GM20000 (cell line): ENCODE measurements around the gene FARP1.

Source experiments
- DNase-seq: peaks from one replicate; pipeline ENCODE4 v3.0.0; 2012; ENCODE audit warnings: low spot score
- CTCF ChIP-seq: IDR thresholded peaks from 2 replicates; pipeline ENCODE4 v1.5.1; 2012; ENCODE audit warnings: mild to moderate bottlenecking, control low read depth; ENCODE audit errors: extremely low read depth, missing control alignments

The FARP1 gene

GRCh38 chr13:98278068-98278724, 135.3 kb downstream of the FARP1 start:
- DNase-seq: no peak
- TF ChIP-seq CTCF: no peak

GRCh38 chr13:98279473-98280175, 136.7 kb downstream of the FARP1 start:
- no peak for DNase-seq
- TF ChIP-seq CTCF: no peak

- no peak for TF ChIP-seq CTCF
- no peak for DNase-seq
Measured at GRCh38 chr13:98280176-98280510, 137.2 kb downstream of the FARP1 start.

GRCh38 chr13:98284679-98285078, 141.8 kb downstream of the FARP1 start:
- DNase-seq: no peak
- TF ChIP-seq CTCF: no peak

- DNase-seq: no peak
- no peak for TF ChIP-seq CTCF
Measured at GRCh38 chr13:98285317-98285716, 142.4 kb downstream of the FARP1 start.

- DNase-seq: no peak
- TF ChIP-seq CTCF: no peak
Measured at GRCh38 chr13:98285852-98286594, 143.1 kb downstream of the FARP1 start.

GRCh38 chr13:98286799-98287198, 143.9 kb downstream of the FARP1 start:
- no peak for DNase-seq
- no peak for TF ChIP-seq CTCF
